DOHH2 (cell line): ENCODE measurements around the gene GPATCH4.

Experiments
- CTCF ChIP-seq: fragments of 200-600 bp; sonication (generic); IDR thresholded peaks from one replicate; pipeline ENCODE4 v1.5.1; 2014; ENCODE audit warnings: antibody characterized with exemption, mild to moderate bottlenecking, low read depth, low read length; ENCODE audit not compliant: poor library complexity, severe bottlenecking
- EZH2phosphoT487 ChIP-seq: fragments of 200-600 bp; sonication (generic); IDR thresholded peaks from 2 replicates; pipeline ENCODE4 v1.6.1; 2017; ENCODE audit warnings: borderline replicate concordance, mild to moderate bottlenecking, antibody characterized with exemption, low read length, moderate library complexity, mixed read lengths

GRCh38 chr1:156553860-156554485 lies 47.3 kb downstream of the GPATCH4 start:
- TF ChIP-seq EZH2phosphoT487 (no peak), CTCF (no peak)
